HEK293T (cell line): ENCODE results near the gene ADAMTS1.

Experiments
- BHLHE40 ChIP-seq: fragments of 450-650 bp; IDR thresholded peaks from 2 replicates; pipeline ENCODE4 v1.6.1; 2016; ENCODE audit warnings: mild to moderate bottlenecking, moderate library complexity, borderline replicate concordance
- FOXM1 ChIP-seq: fragments of 450-650 bp; IDR thresholded peaks from 2 replicates; pipeline ENCODE4 v1.6.1; 2017; ENCODE audit warnings: mild to moderate bottlenecking, borderline replicate concordance
- L3MBTL2 ChIP-seq: fragments of 450-650 bp; conservative IDR thresholded peaks from 2 replicates; pipeline ENCODE4 v1.6.1; 2016; ENCODE audit warnings: mild to moderate bottlenecking
- NFRKB ChIP-seq: fragments of 450-650 bp; IDR thresholded peaks from 2 replicates; pipeline ENCODE4 v1.6.1; 2016; ENCODE audit warnings: mild to moderate bottlenecking, moderate library complexity

DNA sequence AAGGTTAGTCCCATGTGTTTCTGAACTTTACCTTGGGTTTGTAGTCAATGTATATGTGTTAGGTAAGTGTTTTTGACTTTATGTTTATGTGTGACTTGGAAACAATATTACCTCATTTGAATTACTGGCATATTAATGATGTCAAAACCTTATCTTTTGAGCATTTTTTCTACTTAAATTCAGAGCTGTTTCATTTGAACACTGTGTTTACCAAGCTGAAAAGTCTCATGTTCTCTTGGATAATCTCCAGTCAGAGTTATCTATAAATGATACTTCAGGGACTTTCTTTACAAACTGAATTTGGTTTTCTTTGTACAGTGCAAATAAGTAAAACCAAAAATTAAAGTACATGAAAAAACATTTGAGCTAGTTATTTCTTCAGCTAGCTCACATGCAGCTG lies 30.0 kb downstream of the ADAMTS1 start:
- TF ChIP-seq BHLHE40: no peak
- no peak for TF ChIP-seq L3MBTL2
- TF ChIP-seq FOXM1: no peak
- TF ChIP-seq NFRKB: no peak
